GM19193 (cell line): ENCODE results near the gene SEC14L6.

Experiments used
- POLR2A ChIP-seq: IDR thresholded peaks from 4 replicates; pipeline ENCODE4 v1.6.1; 2011; ENCODE audit not compliant: insufficient read depth, insufficient read length; ENCODE audit errors: extremely low read depth

The SEC14L6 gene

GRCh38 chr22:30572840-30573593 lies 26.5 kb upstream of the SEC14L6 start:
- no peak for TF ChIP-seq POLR2A

GRCh38 chr22:30572210-30572609 lies 25.7 kb upstream of the SEC14L6 start:
- no peak for TF ChIP-seq POLR2A

GRCh38 chr22:30569674-30570202 lies 23.2 kb upstream of the SEC14L6 start:
- TF ChIP-seq POLR2A, result no peak

- TF ChIP-seq POLR2A, result no peak
These were observed 21.7 kb upstream of the SEC14L6 start for GRCh38 chr22:30568137-30568805.

GRCh38 chr22:30566125-30566524 lies 19.6 kb upstream of the SEC14L6 start:
- no peak for TF ChIP-seq POLR2A

GRCh38 chr22:30565341-30565740 lies 18.8 kb upstream of the SEC14L6 start:
- no peak for TF ChIP-seq POLR2A

- TF ChIP-seq POLR2A, result no peak
These were observed 18.2 kb upstream of the SEC14L6 start for GRCh38 chr22:30564761-30565119.

GRCh38 chr22:30564045-30564760 lies 17.7 kb upstream of the SEC14L6 start:
- no peak for TF ChIP-seq POLR2A

GRCh38 chr22:30562366-30562765 lies 15.8 kb upstream of the SEC14L6 start:
- TF ChIP-seq POLR2A, result no peak

GRCh38 chr22:30561402-30562189 lies 15.1 kb upstream of the SEC14L6 start:
- TF ChIP-seq POLR2A, result no peak

- TF ChIP-seq POLR2A, result no peak
These were observed 13.3 kb upstream of the SEC14L6 start for GRCh38 chr22:30559889-30560288.

- no peak for TF ChIP-seq POLR2A
These were observed 10.7 kb upstream of the SEC14L6 start for GRCh38 chr22:30557243-30557642.

- TF ChIP-seq POLR2A, result no peak
These were observed 9.8 kb upstream of the SEC14L6 start for GRCh38 chr22:30556388-30556787.

GRCh38 chr22:30555282-30556210 lies 9.0 kb upstream of the SEC14L6 start:
- no peak for TF ChIP-seq POLR2A

- TF ChIP-seq POLR2A, result no peak
These were observed 7.4 kb upstream of the SEC14L6 start for GRCh38 chr22:30553971-30554370.

- no peak for TF ChIP-seq POLR2A
These were observed 6.2 kb upstream of the SEC14L6 start for GRCh38 chr22:30552719-30553118.
